OCI-LY1 (cell line): ENCODE data around the gene SERPINI1.

Experiments used
- H2AFZ ChIP-seq: fragments of 200-600 bp; sonication (generic), shearing (Covaris generic); 2 replicates; pipeline ENCODE4 v1.6.0; 2014; ENCODE audit warnings: antibody characterized with exemption, mild to moderate bottlenecking, low read length
- H3F3A ChIP-seq: fragments of 200-600 bp; sonication (generic), shearing (Covaris generic); 2 replicates; pipeline ENCODE4 v1.6.0; 2014; ENCODE audit warnings: mild to moderate bottlenecking, antibody characterized with exemption, low read length, moderate library complexity; ENCODE audit not compliant: insufficient read depth
- H3K27ac ChIP-seq: fragments of 200-600 bp; sonication (generic); 2 replicates; pipeline ENCODE4 v1.5.1; 2014; ENCODE audit warnings: low read length, mixed run types, mild to moderate bottlenecking, low read depth; ENCODE audit not compliant: poor library complexity, severe bottlenecking
- H3K27me3 ChIP-seq: fragments of 200-600 bp; sonication (generic); 2 replicates; pipeline ENCODE4 v1.6.0; 2014; ENCODE audit warnings: antibody characterized with exemption, mild to moderate bottlenecking, low read length, moderate library complexity; ENCODE audit not compliant: insufficient read depth
- H3K36me3 ChIP-seq: fragments of 200-600 bp; sonication (generic); 2 replicates; pipeline ENCODE4 v1.6.1; 2014; ENCODE audit warnings: mild to moderate bottlenecking, antibody characterized with exemption, low read length, moderate library complexity, mixed read lengths; ENCODE audit not compliant: insufficient read depth
- H3K4me1 ChIP-seq: fragments of 200-600 bp; sonication (generic); 2 replicates; pipeline ENCODE4 v1.5.1; 2014; ENCODE audit warnings: mild to moderate bottlenecking, low read length, moderate library complexity; ENCODE audit not compliant: insufficient read depth, severe bottlenecking
- H3K4me2 ChIP-seq: fragments of 200-600 bp; sonication (generic), shearing (Covaris generic); 2 replicates; pipeline ENCODE4 v1.6.1; 2014; ENCODE audit warnings: low read length
- H3K4me3 ChIP-seq: fragments of 200-600 bp; sonication (generic); 2 replicates; pipeline ENCODE4 v1.5.1; 2014; ENCODE audit warnings: low read length, low read depth, mild to moderate bottlenecking, mixed read lengths; ENCODE audit not compliant: poor library complexity, severe bottlenecking
- H3K79me2 ChIP-seq: fragments of 200-600 bp; shearing (Covaris generic); 2 replicates; pipeline ENCODE4 v1.6.1; 2016; ENCODE audit warnings: mixed run types, low read length, mixed read lengths; ENCODE audit not compliant: insufficient read depth
- H3K9ac ChIP-seq: fragments of 200-600 bp; sonication (generic), shearing (Covaris generic); 2 replicates; pipeline ENCODE4 v1.6.1; 2014; ENCODE audit warnings: mild to moderate bottlenecking, low read length, mixed read lengths
- H3K9me2 ChIP-seq: fragments of 200-600 bp; sonication (generic), shearing (Covaris generic); 2 replicates; pipeline ENCODE4 v1.6.1; 2014; ENCODE audit warnings: low read depth, mild to moderate bottlenecking, low read length, mixed read lengths
- H3K9me3 ChIP-seq: fragments of 200-600 bp; shearing (Covaris generic); 2 replicates; pipeline ENCODE4 v1.6.1; 2014; ENCODE audit warnings: low read length, mixed read lengths
- H4K20me1 ChIP-seq: fragments of 200-600 bp; sonication (generic), shearing (Covaris generic); 2 replicates; pipeline ENCODE4 v1.6.0; 2016; ENCODE audit warnings: mild to moderate bottlenecking, low read length; ENCODE audit not compliant: insufficient read depth
- EZH2 ChIP-seq: fragments of 200-600 bp; sonication (generic), shearing (Covaris generic); IDR thresholded peaks from 2 replicates; pipeline ENCODE4 v1.8.0; 2017; ENCODE audit warnings: borderline replicate concordance, mixed run types, mild to moderate bottlenecking, antibody characterized with exemption, low read length, moderate library complexity, mixed read lengths
- TF ChIP-seq, protein P1 (sequence below): fragments of 200-600 bp; sonication (generic), shearing (Covaris generic); IDR thresholded peaks from 2 replicates; pipeline ENCODE4 v1.5.1; 2017; ENCODE audit warnings: mild to moderate bottlenecking, antibody characterized with exemption, low read length, moderate library complexity, mixed read lengths

The SERPINI1 gene

DNA sequence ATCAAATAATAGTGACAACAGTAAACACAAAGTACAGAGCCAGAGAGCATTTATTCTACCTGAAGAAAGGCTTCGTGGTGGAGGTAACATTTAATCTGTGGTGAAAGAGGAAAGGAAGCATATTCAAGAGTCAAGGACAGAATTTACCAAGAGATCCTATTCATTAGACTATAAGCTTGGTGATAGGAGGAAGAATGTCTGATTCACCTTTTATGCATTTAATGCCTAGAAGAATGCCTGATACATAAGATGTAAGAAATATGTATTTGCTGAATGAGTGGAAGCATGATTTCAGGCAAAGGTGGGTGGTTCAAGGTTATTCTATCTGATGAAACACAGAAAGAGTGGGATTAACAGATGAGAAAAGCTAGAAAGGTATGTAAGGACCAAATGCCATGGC is 119.8 kb downstream of the SERPINI1 start:
- Histone ChIP-seq H2AFZ (no peak overlapping the region), H3K9me3 (no peaks in the 10 kb centered on the region), H3K4me3 (no peak overlapping the region), H3K36me3 (no peaks in the 10 kb centered on the region), H3K9me2 (no peaks in the 10 kb centered on the region), H3F3A (no peaks in the 10 kb centered on the region), H3K79me2 (no peaks in the 10 kb centered on the region), H3K27me3 (no peaks in the 10 kb centered on the region), H3K4me1 (no peaks in the 10 kb centered on the region), H3K4me2 (no peak overlapping the region), H3K27ac (no peak overlapping the region), H3K9ac (no peak overlapping the region), H4K20me1 (no peaks in the 10 kb centered on the region)
- TF ChIP-seq, protein P1, sequence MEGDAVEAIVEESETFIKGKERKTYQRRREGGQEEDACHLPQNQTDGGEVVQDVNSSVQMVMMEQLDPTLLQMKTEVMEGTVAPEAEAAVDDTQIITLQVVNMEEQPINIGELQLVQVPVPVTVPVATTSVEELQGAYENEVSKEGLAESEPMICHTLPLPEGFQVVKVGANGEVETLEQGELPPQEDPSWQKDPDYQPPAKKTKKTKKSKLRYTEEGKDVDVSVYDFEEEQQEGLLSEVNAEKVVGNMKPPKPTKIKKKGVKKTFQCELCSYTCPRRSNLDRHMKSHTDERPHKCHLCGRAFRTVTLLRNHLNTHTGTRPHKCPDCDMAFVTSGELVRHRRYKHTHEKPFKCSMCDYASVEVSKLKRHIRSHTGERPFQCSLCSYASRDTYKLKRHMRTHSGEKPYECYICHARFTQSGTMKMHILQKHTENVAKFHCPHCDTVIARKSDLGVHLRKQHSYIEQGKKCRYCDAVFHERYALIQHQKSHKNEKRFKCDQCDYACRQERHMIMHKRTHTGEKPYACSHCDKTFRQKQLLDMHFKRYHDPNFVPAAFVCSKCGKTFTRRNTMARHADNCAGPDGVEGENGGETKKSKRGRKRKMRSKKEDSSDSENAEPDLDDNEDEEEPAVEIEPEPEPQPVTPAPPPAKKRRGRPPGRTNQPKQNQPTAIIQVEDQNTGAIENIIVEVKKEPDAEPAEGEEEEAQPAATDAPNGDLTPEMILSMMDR, result no peak
- TF ChIP-seq EZH2, result no peak

DNA sequence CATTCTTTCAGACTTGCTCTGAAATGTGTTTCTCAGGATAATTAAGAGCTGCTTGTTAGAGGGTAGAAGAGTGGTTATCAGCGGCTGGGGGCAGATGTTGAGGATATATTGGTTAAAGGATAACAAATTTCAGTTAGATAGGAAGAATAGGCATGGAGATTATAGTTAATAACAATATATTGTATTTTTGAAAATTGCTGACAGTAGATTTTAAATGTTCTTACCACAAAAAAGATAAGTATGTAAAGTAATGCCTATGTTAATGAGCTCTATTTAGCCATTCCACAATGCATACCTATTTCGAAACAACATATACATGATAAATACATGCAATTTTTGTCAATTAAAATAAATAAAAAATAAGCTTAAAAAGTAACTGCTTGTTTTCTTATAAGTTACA is 123.3 kb downstream of the SERPINI1 start:
- H3K27ac ChIP-seq, result no peak overlapping the region
- H3K36me3 ChIP-seq, result no peaks in the 10 kb centered on the region; the same call in 1 of the 2 replicates
- H3K79me2 ChIP-seq, result no peaks in the 10 kb centered on the region
- H3K27me3 ChIP-seq, result no peaks in the 10 kb centered on the region
- H3K4me3 ChIP-seq, result no peak overlapping the region
- H3F3A ChIP-seq, result no peaks in the 10 kb centered on the region
- no peaks in the 10 kb centered on the region for H3K9me2 ChIP-seq
- no peak overlapping the region for H3K4me2 ChIP-seq
- H4K20me1 ChIP-seq, result no peaks in the 10 kb centered on the region
- TF ChIP-seq, protein P1, result no peak
- TF ChIP-seq EZH2, result no peak
- no peaks in the 10 kb centered on the region for H3K9me3 ChIP-seq
- no peak overlapping the region for H3K9ac ChIP-seq
- H2AFZ ChIP-seq, result no peak overlapping the region
- peaks cover 16% of the 10 kb centered on the region for H3K4me1 ChIP-seq

GRCh38 chr3:167859610-167860009 is 124.1 kb downstream of the SERPINI1 start:
- H3K9me2 ChIP-seq, result no peaks in the 10 kb centered on the region
- no peaks in the 10 kb centered on the region; the same call in 1 of the 2 replicates for H3K36me3 ChIP-seq
- no peak for TF ChIP-seq EZH2
- TF ChIP-seq, protein P1, result no peak
- H3K27ac ChIP-seq, result no peak overlapping the region
- no peak overlapping the region for H3K9ac ChIP-seq
- H3K4me3 ChIP-seq, result no peak overlapping the region
- H3K4me2 ChIP-seq, result no peak overlapping the region
- H3K4me1 ChIP-seq, result peaks cover 24% of the 10 kb centered on the region
- no peaks in the 10 kb centered on the region for H3K9me3 ChIP-seq
- no peaks in the 10 kb centered on the region for H4K20me1 ChIP-seq
- H2AFZ ChIP-seq, result no peak overlapping the region
- H3F3A ChIP-seq, result no peaks in the 10 kb centered on the region
- no peaks in the 10 kb centered on the region for H3K27me3 ChIP-seq
- H3K79me2 ChIP-seq, result no peaks in the 10 kb centered on the region
